GM12878 (cell line): ENCODE measurements around the gene AEBP2. TPM values are rescaled to one million over a fixed set of nuclear protein-coding genes. Genes with fewer than 3 reads are reported as not detected.

Experiments
- ATAC-seq: fragments of 200-7000 bp; cut with Tn5 transposase; 3 replicates; pipeline ENCODE4 v1.9.1; 2020; ENCODE audit warnings: mild to moderate bottlenecking, moderate library complexity
- BruUV-seq: library from RNA; stranded (reverse); fragments of 400-500 nt; replicated peaks from 2 replicates; lab custom pipeline; 2021; lab: Mats Ljungman, UMichigan
- CTCF ChIA-PET: fragments of 300-600 bp; sonication (Branson Sonifier 250); formaldehyde crosslinking; extraction: SDS; loops from one replicate; lab custom pipeline; 2021; ENCODE audit warnings: inconsistent platforms; lab: Yijun Ruan, JAX
- POLR2A ChIA-PET: fragments of 350-600 bp; formaldehyde crosslinking; extraction: SDS; loops from one replicate; lab custom pipeline; 2021; ENCODE audit warnings: inconsistent platforms; lab: Charles Lee
- RAD21 ChIA-PET: fragments of 300-600 bp; sonication (Branson Sonifier 250); formaldehyde crosslinking; loops from one replicate; lab custom pipeline; 2023; ENCODE audit warnings: antibody characterized with exemption; ENCODE audit not compliant: unreplicated experiment; lab: Charles Lee
- SMC1A ChIA-PET: fragments of 300-600 bp; sonication (Branson Sonifier 250); formaldehyde crosslinking; loops from one replicate; lab custom pipeline; 2023; ENCODE audit not compliant: unreplicated experiment, uncharacterized antibody; lab: Charles Lee
- DNase-seq: peaks from one replicate; pipeline ENCODE4 v3.0.0-alpha.2; 2011; ENCODE audit warnings: low read depth, low spot score
- FAIRE-seq: peaks from 3 replicates; lab custom pipeline; 2011; peaks lifted over from hg19 to GRCh38; lab: Jason Lieb, UNC
- H2AFZ ChIP-seq: 2 replicates; pipeline ENCODE4 v1.6.0; 2011; ENCODE audit warnings: low read depth, low read length, control low read depth; ENCODE audit not compliant: control insufficient read depth
- H3K27ac ChIP-seq: 2 replicates; pipeline ENCODE4 v1.5.1; 2011; ENCODE audit warnings: control low read depth; ENCODE audit not compliant: control insufficient read depth, insufficient read depth
- H3K27me3 ChIP-seq, 2 experiments: replicated peaks in 1 of 2; 2 replicates each; pipeline versions ENCODE4 v1.6.0 to v1.6.1; 2011; ENCODE audit warnings: low read length in 1 of 2; ENCODE audit not compliant: control insufficient read depth in 2 of 2, insufficient read depth in 2 of 2
- H3K36me3 ChIP-seq, 2 experiments: 2 replicates each; pipeline ENCODE4 v1.5.1; 2011; ENCODE audit warnings: low read length in 1 of 2; ENCODE audit not compliant: control insufficient read depth in 2 of 2, insufficient read depth in 2 of 2
- H3K4me1 ChIP-seq: 2 replicates; pipeline ENCODE4 v1.6.1; 2011; ENCODE audit warnings: mild to moderate bottlenecking, low read length, moderate library complexity, mixed read lengths; ENCODE audit not compliant: control insufficient read depth, insufficient read depth
- H3K4me2 ChIP-seq: 2 replicates; pipeline ENCODE4 v1.6.0; 2011; ENCODE audit warnings: control low read depth; ENCODE audit not compliant: control insufficient read depth, insufficient read depth
- H3K4me3 ChIP-seq: fragments of 200-600 bp; sonication (generic); 2 replicates; pipeline ENCODE4 v1.5.1; 2016
- H3K79me2 ChIP-seq: 2 replicates; pipeline ENCODE4 v1.6.0; 2011; ENCODE audit warnings: low read length; ENCODE audit not compliant: control insufficient read depth, insufficient read depth
- H3K9ac ChIP-seq: 2 replicates; pipeline ENCODE4 v1.8.0; 2011; ENCODE audit warnings: low read length, control low read depth, mixed read lengths; ENCODE audit not compliant: control insufficient read depth, insufficient read depth
- H3K9me3 ChIP-seq: replicated peaks from 3 replicates; pipeline ENCODE4 v1.5.1; 2011; ENCODE audit warnings: mild to moderate bottlenecking, low read length; ENCODE audit not compliant: control insufficient read depth, insufficient read depth
- H4K20me1 ChIP-seq: 2 replicates; pipeline ENCODE4 v1.6.0; 2011; ENCODE audit not compliant: control insufficient read depth, insufficient read depth
- BCL11A ChIP-seq: IDR thresholded peaks from 2 replicates; pipeline ENCODE4 v1.6.1; 2011; ENCODE audit warnings: low read depth, low read length
- BCLAF1 ChIP-seq: fragments of 450-650 bp; IDR thresholded peaks from 2 replicates; pipeline ENCODE4 v1.6.1; 2017; ENCODE audit warnings: antibody characterized with exemption, mild to moderate bottlenecking, moderate library complexity
- BRCA1 ChIP-seq: IDR thresholded peaks from 2 replicates; pipeline ENCODE4 v1.6.1; 2011; ENCODE audit warnings: low read depth, low read length, improper control_type of control experiment
- CHD2 ChIP-seq: IDR thresholded peaks from 2 replicates; pipeline ENCODE4 v1.6.1; 2011; ENCODE audit warnings: low read depth, low read length, improper control_type of control experiment, borderline replicate concordance
- CTCF ChIP-seq, 3 experiments: IDR thresholded peaks in 2 of 3; conservative IDR thresholded peaks in 1 of 3; 2 replicates each; pipeline ENCODE4 v1.5.1; 2011; ENCODE audit warnings: low read depth in 3 of 3, low read length in 3 of 3, mild to moderate bottlenecking in 3 of 3, control low read depth in 2 of 3, moderate library complexity in 2 of 3, inconsistent platforms in 1 of 3, mixed read lengths in 1 of 3; ENCODE audit not compliant: control insufficient read depth in 2 of 3, insufficient read depth in 1 of 3; ENCODE audit errors: extremely low read depth in 1 of 3
- GATAD2B ChIP-seq: fragments of 450-650 bp; conservative IDR thresholded peaks from 2 replicates; pipeline ENCODE4 v1.6.1; 2017; ENCODE audit warnings: low read depth, mild to moderate bottlenecking, moderate library complexity
- IRF5 ChIP-seq: fragments of 450-650 bp; IDR thresholded peaks from 2 replicates; pipeline ENCODE4 v1.6.1; 2017; ENCODE audit warnings: borderline replicate concordance
- MTA3 ChIP-seq: IDR thresholded peaks from 2 replicates; pipeline ENCODE4 v1.6.1; 2012; ENCODE audit warnings: low read length, inconsistent platforms, borderline replicate concordance
- NR2F1 ChIP-seq: fragments of 450-650 bp; conservative IDR thresholded peaks from 2 replicates; pipeline ENCODE4 v1.6.1; 2017; ENCODE audit warnings: mild to moderate bottlenecking
- POLR2A ChIP-seq: IDR thresholded peaks from 2 replicates; pipeline ENCODE4 v1.6.1; 2011; ENCODE audit warnings: low read depth, mild to moderate bottlenecking, low read length
- RB1 ChIP-seq: fragments of 450-650 bp; formaldehyde crosslinking; IDR thresholded peaks from 2 replicates; pipeline ENCODE4 v1.6.1; 2017; ENCODE audit warnings: mild to moderate bottlenecking, borderline replicate concordance
- RBBP5 ChIP-seq: fragments of 200-600 bp; sonication (generic); conservative IDR thresholded peaks from 2 replicates; pipeline ENCODE4 v1.6.1; 2016
- RUNX3 ChIP-seq: IDR thresholded peaks from 2 replicates; pipeline ENCODE4 v1.6.1; 2012; ENCODE audit warnings: low read length, inconsistent platforms
- SMAD1 ChIP-seq: fragments of 450-650 bp; IDR thresholded peaks from 2 replicates; pipeline ENCODE4 v1.6.1; 2018; ENCODE audit warnings: mild to moderate bottlenecking, low read depth; ENCODE audit not compliant: partially characterized antibody
- SMAD5 ChIP-seq: IDR thresholded peaks from 2 replicates; pipeline ENCODE4 v1.6.1; 2016; ENCODE audit warnings: antibody characterized with exemption, low read depth
- SMC3 ChIP-seq: IDR thresholded peaks from 2 replicates; pipeline ENCODE4 v1.6.1; 2011; ENCODE audit warnings: low read length, improper control_type of control experiment, borderline replicate concordance
- STAT3 ChIP-seq: IDR thresholded peaks from 2 replicates; pipeline ENCODE4 v1.6.1; 2011; ENCODE audit warnings: low read depth, low read length, improper control_type of control experiment
- SUPT20H ChIP-seq: IDR thresholded peaks from 2 replicates; pipeline ENCODE4 v1.6.1; 2011; ENCODE audit warnings: low read depth, mild to moderate bottlenecking, low read length, moderate library complexity, borderline replicate concordance; ENCODE audit not compliant: control insufficient read depth
- TARDBP ChIP-seq: IDR thresholded peaks from 2 replicates; pipeline ENCODE4 v1.6.1; 2016; ENCODE audit warnings: borderline replicate concordance
- ZNF207 ChIP-seq: fragments of 450-650 bp; IDR thresholded peaks from 2 replicates; pipeline ENCODE4 v1.6.1; 2014; ENCODE audit warnings: antibody characterized with exemption, mild to moderate bottlenecking, borderline replicate concordance
- WGBS: methylation state at CpG from one replicate; pipeline ENCODE4 v1.1.6; 2016; ENCODE audit warnings: low lambda C conversion rate; ENCODE audit not compliant: insufficient replicate concordance, insufficient coverage; ENCODE audit errors: missing lambda C conversion rate; 5-methylcytosine and 5-hydroxymethylcytosine counted together
- in situ Hi-C: fragments of 300-500 bp; cut with MboI; formaldehyde crosslinking; loops from 9 replicates; pipeline ENCODE4 v1.14.3; 2018; ENCODE audit warnings: mixed read lengths
- intact Hi-C: fragments of 100-400 bp; cut with micrococcal nuclease; formaldehyde crosslinking; loops from one replicate; pipeline ENCODE4 v1.14.2; 2022; ENCODE audit not compliant: unreplicated experiment
- polyA plus RNA-seq, 11 experiments: library from polyadenylated mRNA; depleted of rRNA in 4 of 11; unstranded in 6 of 11; stranded (reverse) in 5 of 11; fragments of >200 nt; fragmentation: Nextera tagmentation in 4 of 11; fragmentation: Illumina TruSeq in 1 of 11; extraction: Ambion mirVana in 4 of 11; extraction: Trizol in 1 of 11; gene quantifications; 1 replicate in 1 of 11; 2 replicates in 10 of 11; pipeline versions ENCODE4 v1.2.1 to v1.2.3, GENCODE V29; 2011 to 2016; ENCODE audit warnings: inconsistent platforms in 2 of 11, missing spikeins in 2 of 11, low read depth in 1 of 11
- total RNA-seq, 4 experiments: library from RNA; depleted of rRNA in 3 of 4; stranded (reverse); fragments of >200 nt in 3 of 4; fragmentation: Illumina TruSeq in 1 of 4; extraction: Trizol in 1 of 4; gene quantifications; 2 replicates each; pipeline versions ENCODE4 v1.2.1 to v1.2.3, GENCODE V29; 2013 to 2021

The AEBP2 gene
- total and polyA plus RNA-seq, 10 of the 15 experiments (the other 5 are each of a cell fraction or from before 2014, with no cell fraction given) = 17.6 to 126 (median 44.8) TPM

- no peak for TF ChIP-seq SMAD1
- TF ChIP-seq GATAD2B = no peak
- no peak for TF ChIP-seq SMC3
- TF ChIP-seq MTA3 = no peak
- no peak for TF ChIP-seq RUNX3
- no peak for TF ChIP-seq SUPT20H
- TF ChIP-seq TARDBP = no peak
- TF ChIP-seq IRF5 = no peak
- no peak for TF ChIP-seq BCL11A
- TF ChIP-seq RBBP5 = no peak
- no peak for TF ChIP-seq BCLAF1
- no peak for TF ChIP-seq BRCA1
- no peak for TF ChIP-seq CHD2
- TF ChIP-seq CTCF (IDR thresholded peaks at IDR 0.05 in 2 of 3, conservative IDR thresholded peaks at IDR 0.05 in 1 of 3; ENCODE audit: control insufficient read depth in 2 of 3, extremely low read depth in 1 of 3, insufficient read depth in 1 of 3, low read depth in 3 of 3, low read length in 3 of 3) = no peak
- no peak for TF ChIP-seq POLR2A
- TF ChIP-seq NR2F1 = no peak
- no peak for TF ChIP-seq STAT3
- no peak for TF ChIP-seq ZNF207
- TF ChIP-seq SMAD5 = no peak
- TF ChIP-seq RB1 = no peak
- TF ChIP-seq, all 136 proteins: peak for 0
- RAD21 ChIA-PET = no interaction called here
- SMC1A ChIA-PET = no interaction called here
- Histone ChIP-seq H3K4me3 (no peak overlapping the region), H2AFZ (no peak overlapping the region), H3K4me1 (no peaks in the 10 kb centered on the region; the same call in 1 of the 2 replicates), H3K27me3 (no peaks in the 10 kb centered on the region), H3K36me3 (no peaks in the 10 kb centered on the region), H3K9me3 (peaks cover 6% of the 10 kb centered on the region; the same call in 2 of the 3 replicates), H3K9ac (no peak overlapping the region), H3K79me2 (no peaks in the 10 kb centered on the region), H3K27ac (no peak overlapping the region), H3K4me2 (no peak overlapping the region), H4K20me1 (no peaks in the 10 kb centered on the region)
- in situ Hi-C loops (no loop called here), intact Hi-C loops (no loop called here)
- CTCF ChIA-PET = interaction anchor here (2.2 kb wide), 1 partner anchor 11 kb away, joined by 8 read pairs; no protein-coding TSS in a partner anchor
- no peak for FAIRE-seq
- POLR2A ChIA-PET = no interaction called here
- ATAC-seq = no peak
- BruUV-seq = no TSS peak
- no peak for DNase-seq
- WGBS = 100% methylated on average over 1 of the region's 1 CpG
These were observed 100.5 kb downstream of the AEBP2 start for GRCh38 chr12:19539836-19540235.
